CD14-positive monocyte (primary cell): ENCODE results near the gene FXYD6. TPM values are rescaled to one million over a fixed set of nuclear protein-coding genes. Genes with fewer than 3 reads are reported as not detected.

Experiments used
- DNase-seq, 3 donors: peaks; one replicate each; pipeline ENCODE4 v3.0.0-alpha.2; 2011 to 2022
- H2AFZ ChIP-seq: 2 replicates; pipeline ENCODE4 v1.6.0; 2012; ENCODE audit warnings: mild to moderate bottlenecking, low read depth, low read length, inconsistent platforms; ENCODE audit not compliant: insufficient read depth, poor library complexity, severe bottlenecking
- H3K27ac ChIP-seq, 2 donors: 1 replicate in 1 of 2; 2 replicates in 1 of 2; pipeline ENCODE4 v1.5.1; 2012 to 2013; ENCODE audit warnings: low read length in 2 of 2, control low read depth in 1 of 2, inconsistent platforms in 1 of 2, low read depth in 1 of 2, mild to moderate bottlenecking in 1 of 2
- H3K27me3 ChIP-seq, 2 donors: one replicate each; pipeline versions ENCODE4 v1.6.0 to v1.6.1; 2011 to 2013; ENCODE audit warnings: low read length in 2 of 2; ENCODE audit not compliant: control insufficient read depth in 2 of 2, insufficient read depth in 2 of 2
- H3K36me3 ChIP-seq, 2 donors: replicated peaks in 1 of 2; 1 replicate in 1 of 2; 2 replicates in 1 of 2; pipeline versions ENCODE4 v1.5.1 to v1.6.1; 2012 to 2013; ENCODE audit warnings: low read length in 2 of 2, control low read depth in 1 of 2, inconsistent platforms in 1 of 2, mild to moderate bottlenecking in 1 of 2; ENCODE audit not compliant: insufficient read depth in 2 of 2, control insufficient read depth in 1 of 2
- H3K4me1 ChIP-seq, 2 donors: 1 replicate in 1 of 2; 2 replicates in 1 of 2; pipeline versions ENCODE4 v1.5.1 to v1.6.1; 2012 to 2013; ENCODE audit warnings: low read length in 2 of 2, control low read depth in 1 of 2, inconsistent platforms in 1 of 2, mild to moderate bottlenecking in 1 of 2, moderate library complexity in 1 of 2; ENCODE audit not compliant: insufficient read depth in 2 of 2, control insufficient read depth in 1 of 2
- H3K4me2 ChIP-seq: replicated peaks from 2 replicates; pipeline ENCODE3; 2012; ENCODE audit warnings: low read length, moderate library complexity, mild to moderate bottlenecking; ENCODE audit not compliant: poor library complexity, severe bottlenecking; ENCODE audit errors: extremely low read depth
- H3K4me3 ChIP-seq, 3 experiments: fragments of 200-600 bp in 1 of 3; sonication (generic) in 1 of 3; replicated peaks in 1 of 3; 1 replicate in 2 of 3; 2 replicates in 1 of 3; pipeline ENCODE4 v1.5.1; 2011 to 2013; ENCODE audit warnings: low read length in 3 of 3, mild to moderate bottlenecking in 3 of 3, control low read depth in 2 of 3, low read depth in 2 of 3, inconsistent platforms in 1 of 3, moderate library complexity in 1 of 3
- H3K79me2 ChIP-seq: 2 replicates; pipeline ENCODE4 v1.6.0; 2012; ENCODE audit warnings: mild to moderate bottlenecking, control low read depth, inconsistent platforms, low read length, moderate library complexity; ENCODE audit not compliant: insufficient read depth
- H3K9ac ChIP-seq: 2 replicates; pipeline ENCODE4 v1.6.0; 2017; ENCODE audit warnings: low read length, mild to moderate bottlenecking; ENCODE audit not compliant: insufficient read depth, poor library complexity, severe bottlenecking
- H3K9me3 ChIP-seq, 2 donors: replicated peaks in 1 of 2; 1 replicate in 1 of 2; 2 replicates in 1 of 2; pipeline versions ENCODE4 v1.5.1 to v1.6.1; 2012 to 2013; ENCODE audit warnings: low read length in 2 of 2, control low read depth in 1 of 2; ENCODE audit not compliant: control insufficient read depth in 1 of 2, insufficient read depth in 1 of 2
- H4K20me1 ChIP-seq: 2 replicates; pipeline ENCODE4 v1.6.0; 2012; ENCODE audit warnings: mild to moderate bottlenecking, low read length, control low read depth, moderate library complexity; ENCODE audit not compliant: insufficient read depth
- H3K27ac Mint-ChIP-seq, 7 donors: one replicate each; pipeline ENCODE4 v1.8.0; 2020; ENCODE audit warnings: mild to moderate bottlenecking in 7 of 7, mixed read lengths in 7 of 7, moderate library complexity in 6 of 7, inconsistent platforms in 2 of 7
- H3K27me3 Mint-ChIP-seq, 3 donors: one replicate each; pipeline ENCODE4 v1.8.0; 2021 to 2022; ENCODE audit warnings: low read depth in 3 of 3, mild to moderate bottlenecking in 3 of 3, mixed read lengths in 3 of 3, moderate library complexity in 3 of 3, inconsistent platforms in 1 of 3
- H3K36me3 Mint-ChIP-seq, 2 donors: one replicate each; pipeline ENCODE4 v1.8.0; 2020; ENCODE audit warnings: mixed read lengths in 2 of 2, inconsistent platforms in 1 of 2, mild to moderate bottlenecking in 1 of 2
- H3K4me1 Mint-ChIP-seq: one replicate; pipeline ENCODE4 v1.8.0; 2020; ENCODE audit warnings: mild to moderate bottlenecking, mixed read lengths
- H3K4me3 Mint-ChIP-seq, 2 donors: one replicate each; pipeline ENCODE4 v1.8.0; 2020; ENCODE audit warnings: mild to moderate bottlenecking in 2 of 2, mixed read lengths in 2 of 2, moderate library complexity in 1 of 2
- H3K9me3 Mint-ChIP-seq, 7 donors: one replicate each; pipeline ENCODE4 v1.8.0; 2020 to 2022; ENCODE audit warnings: mixed read lengths in 7 of 7, mild to moderate bottlenecking in 6 of 7, moderate library complexity in 6 of 7, inconsistent platforms in 2 of 7
- WGBS: methylation state at CpG from one replicate; pipeline ENCODE4 v1.1.5; 2013; ENCODE audit warnings: missing lambda C conversion rate; ENCODE audit not compliant: insufficient coverage; 5-methylcytosine and 5-hydroxymethylcytosine counted together
- intact Hi-C, 2 donors: fragments of 100-400 bp; cut with micrococcal nuclease; formaldehyde crosslinking; loops; one replicate each; pipeline versions ENCODE4 v1.15.0 to v1.15.1; 2023
- polyA plus RNA-seq, 3 donors: library from polyadenylated mRNA; depleted of rRNA in 1 of 3; unstranded in 2 of 3; stranded (reverse) in 1 of 3; fragments of 300-500 nt in 2 of 3; fragments of >200 nt in 1 of 3; fragmentation: Illumina TruSeq in 2 of 3; gene quantifications; 1 replicate in 2 of 3; 2 replicates in 1 of 3; pipeline ENCODE4 v1.2.3, GENCODE V29; 2012 to 2021
- TF ChIP-seq, protein P1 (sequence below): fragments of 200-600 bp; IDR thresholded peaks from one replicate; pipeline ENCODE4 v1.8.0; 2022; ENCODE audit warnings: antibody characterized with exemption, mild to moderate bottlenecking

FXYD6 gene
- polyA plus RNA-seq, 3 donors = 36.4 to 52.1 (median 44.1) TPM

DNA sequence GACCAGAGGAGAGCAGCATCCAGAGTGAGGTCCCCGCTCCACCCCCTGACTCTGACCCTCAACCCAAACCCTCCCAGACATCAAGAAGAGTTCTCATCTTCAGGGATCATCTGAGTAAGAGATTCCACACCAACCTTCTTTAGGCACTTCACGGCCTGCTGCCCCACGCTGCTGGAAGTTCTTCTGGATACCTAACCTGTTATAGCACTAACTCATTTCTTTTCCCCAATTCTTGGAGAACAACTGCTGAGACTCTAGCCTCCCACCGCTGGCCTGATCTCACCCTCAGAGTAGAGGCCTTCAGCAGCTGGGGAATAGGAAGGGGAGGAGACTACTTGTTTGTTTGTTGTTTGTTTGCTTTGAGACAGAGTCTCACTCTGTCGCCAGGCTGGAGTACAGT lies 45.4 kb upstream of the FXYD6 start:
- Histone ChIP-seq H3K4me2 (no peak overlapping the region), H3K9ac (no peak overlapping the region), H3K4me3 (no peak overlapping the region), H4K20me1 (no peaks in the 10 kb centered on the region), H3K27ac (no peak overlapping the region), H3K36me3 (no peaks in the 10 kb centered on the region), H3K9me3 (no peaks in the 10 kb centered on the region), H2AFZ (no peak overlapping the region), H3K79me2 (no peaks in the 10 kb centered on the region), H3K4me1 (peaks cover 3 to 9% of the 10 kb centered on the region in 2 donors), H3K27me3 (no peaks in the 10 kb centered on the region)
- TF ChIP-seq, protein P1, sequence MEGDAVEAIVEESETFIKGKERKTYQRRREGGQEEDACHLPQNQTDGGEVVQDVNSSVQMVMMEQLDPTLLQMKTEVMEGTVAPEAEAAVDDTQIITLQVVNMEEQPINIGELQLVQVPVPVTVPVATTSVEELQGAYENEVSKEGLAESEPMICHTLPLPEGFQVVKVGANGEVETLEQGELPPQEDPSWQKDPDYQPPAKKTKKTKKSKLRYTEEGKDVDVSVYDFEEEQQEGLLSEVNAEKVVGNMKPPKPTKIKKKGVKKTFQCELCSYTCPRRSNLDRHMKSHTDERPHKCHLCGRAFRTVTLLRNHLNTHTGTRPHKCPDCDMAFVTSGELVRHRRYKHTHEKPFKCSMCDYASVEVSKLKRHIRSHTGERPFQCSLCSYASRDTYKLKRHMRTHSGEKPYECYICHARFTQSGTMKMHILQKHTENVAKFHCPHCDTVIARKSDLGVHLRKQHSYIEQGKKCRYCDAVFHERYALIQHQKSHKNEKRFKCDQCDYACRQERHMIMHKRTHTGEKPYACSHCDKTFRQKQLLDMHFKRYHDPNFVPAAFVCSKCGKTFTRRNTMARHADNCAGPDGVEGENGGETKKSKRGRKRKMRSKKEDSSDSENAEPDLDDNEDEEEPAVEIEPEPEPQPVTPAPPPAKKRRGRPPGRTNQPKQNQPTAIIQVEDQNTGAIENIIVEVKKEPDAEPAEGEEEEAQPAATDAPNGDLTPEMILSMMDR = no peak
- peaks cover 1 to 5% (median 2%) of the 10 kb centered on the region in 3 donors for H3K27me3 Mint-ChIP-seq
- intact Hi-C loops = no loop called here
- WGBS = 100% methylated on average over 2 of the region's 5 CpGs
- H3K36me3 Mint-ChIP-seq = no peaks in the 10 kb centered on the region
- no peaks in the 10 kb centered on the region for H3K9me3 Mint-ChIP-seq
- H3K27ac Mint-ChIP-seq = no peak overlapping the region
- no peak overlapping the region for H3K4me3 Mint-ChIP-seq
- peaks cover 9% of the 10 kb centered on the region for H3K4me1 Mint-ChIP-seq
- DNase-seq = no peak

GRCh38 chr11:117921456-117921855 lies 45.0 kb upstream of the FXYD6 start:
- Histone ChIP-seq H2AFZ (no peak overlapping the region), H3K27me3 (no peaks in the 10 kb centered on the region), H3K36me3 (no peaks in the 10 kb centered on the region), H3K4me1 (peaks cover 3 to 9% of the 10 kb centered on the region in 2 donors), H3K9me3 (no peaks in the 10 kb centered on the region), H3K79me2 (no peaks in the 10 kb centered on the region), H3K27ac (no peak overlapping the region), H4K20me1 (no peaks in the 10 kb centered on the region), H3K4me3 (no peak overlapping the region), H3K9ac (no peak overlapping the region), H3K4me2 (no peak overlapping the region)
- H3K27ac Mint-ChIP-seq = no peak overlapping the region
- DNase-seq = no peak
- peaks cover 9% of the 10 kb centered on the region for H3K4me1 Mint-ChIP-seq
- H3K27me3 Mint-ChIP-seq = peaks cover 1 to 5% (median 2%) of the 10 kb centered on the region in 3 donors
- H3K9me3 Mint-ChIP-seq = no peaks in the 10 kb centered on the region
- intact Hi-C loops = no loop called here
- WGBS = 100% methylated on average over 2 of the region's 2 CpGs
- H3K36me3 Mint-ChIP-seq = no peaks in the 10 kb centered on the region
- H3K4me3 Mint-ChIP-seq = no peak overlapping the region
- TF ChIP-seq, protein P1 = no peak
